NT2/D1 (cell line): ENCODE results near the gene TSC2.

Experiments used
- DNase-seq: peaks from one replicate; pipeline ENCODE4 v3.0.0-alpha.2; 2011; ENCODE audit warnings: low read depth, low spot score
- H3K27me3 ChIP-seq: 2 replicates; pipeline ENCODE4 v1.6.0; 2011; ENCODE audit warnings: mild to moderate bottlenecking; ENCODE audit not compliant: insufficient read length, insufficient read depth
- H3K36me3 ChIP-seq: 2 replicates; pipeline ENCODE4 v1.6.1; 2011; ENCODE audit warnings: mild to moderate bottlenecking, low read length, mixed read lengths; ENCODE audit not compliant: insufficient read depth, insufficient read length
- H3K4me1 ChIP-seq: 2 replicates; pipeline ENCODE4 v1.5.1; 2011; ENCODE audit not compliant: insufficient read depth, insufficient read length
- H3K4me3 ChIP-seq: 2 replicates; pipeline ENCODE4 v1.5.1; 2011; ENCODE audit warnings: low read depth; ENCODE audit not compliant: insufficient read length
- H3K9ac ChIP-seq: 2 replicates; pipeline ENCODE4 v1.6.0; 2011; ENCODE audit warnings: low read depth; ENCODE audit not compliant: insufficient read length
- H3K9me3 ChIP-seq: 2 replicates; pipeline ENCODE4 v1.5.1; 2011; ENCODE audit warnings: mild to moderate bottlenecking, low read length; ENCODE audit not compliant: insufficient read depth
- SUZ12 ChIP-seq: IDR thresholded peaks from 2 replicates; pipeline ENCODE4 v1.6.1; 2011; ENCODE audit not compliant: insufficient read length, insufficient read depth; ENCODE audit errors: extremely low read depth
- YY1 ChIP-seq: IDR thresholded peaks from 2 replicates; pipeline ENCODE4 v1.6.1; 2011; ENCODE audit not compliant: insufficient read length, insufficient read depth
- ZNF274 ChIP-seq: IDR thresholded peaks from 2 replicates; pipeline ENCODE4 v1.6.1; 2011; ENCODE audit warnings: mild to moderate bottlenecking, low read depth, low read length

The TSC2 gene

DNA sequence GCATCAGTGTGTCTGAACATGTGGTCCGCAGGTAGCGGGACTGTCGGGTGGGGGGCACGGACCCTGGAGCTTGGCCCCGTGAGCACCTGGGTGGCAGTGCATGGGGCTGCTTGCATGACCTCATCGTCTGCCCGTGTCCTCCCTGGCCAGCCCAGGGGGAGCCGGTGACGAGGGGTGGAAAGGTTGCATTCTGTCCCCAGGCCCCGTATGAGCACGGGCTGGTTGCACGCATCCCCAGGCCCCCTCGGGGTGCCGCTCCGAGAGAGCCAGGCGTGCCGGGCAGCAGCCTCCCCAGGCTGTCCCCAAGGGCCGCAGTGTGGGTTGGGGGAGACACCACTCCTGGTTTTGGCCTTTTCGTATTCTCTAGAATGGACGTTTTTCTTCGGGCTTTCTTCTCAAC is 29.9 kb downstream of the TSC2 start:
- DNase-seq = no peak

GRCh38 chr16:2078096-2078495 is 30.3 kb downstream of the TSC2 start:
- Histone ChIP-seq H3K9ac (no peak overlapping the region), H3K27me3 (no peaks in the 10 kb centered on the region), H3K9me3 (no peaks in the 10 kb centered on the region), H3K4me3 (no peak overlapping the region), H3K36me3 (peaks cover 92% of the 10 kb centered on the region), H3K4me1 (peaks cover 5% of the 10 kb centered on the region)
- TF ChIP-seq SUZ12 = no peak
- TF ChIP-seq ZNF274 = no peak
- DNase-seq = no peak

More for the DNA sequence above, 29.9 kb downstream of the TSC2 start:
- Histone ChIP-seq H3K27me3 (no peaks in the 10 kb centered on the region), H3K4me1 (peaks cover 5% of the 10 kb centered on the region), H3K36me3 (peaks cover 92% of the 10 kb centered on the region), H3K9ac (no peak overlapping the region), H3K4me3 (no peak overlapping the region), H3K9me3 (no peaks in the 10 kb centered on the region)
- no peak for TF ChIP-seq SUZ12
- TF ChIP-seq ZNF274 = no peak
- no peak for TF ChIP-seq YY1

DNA sequence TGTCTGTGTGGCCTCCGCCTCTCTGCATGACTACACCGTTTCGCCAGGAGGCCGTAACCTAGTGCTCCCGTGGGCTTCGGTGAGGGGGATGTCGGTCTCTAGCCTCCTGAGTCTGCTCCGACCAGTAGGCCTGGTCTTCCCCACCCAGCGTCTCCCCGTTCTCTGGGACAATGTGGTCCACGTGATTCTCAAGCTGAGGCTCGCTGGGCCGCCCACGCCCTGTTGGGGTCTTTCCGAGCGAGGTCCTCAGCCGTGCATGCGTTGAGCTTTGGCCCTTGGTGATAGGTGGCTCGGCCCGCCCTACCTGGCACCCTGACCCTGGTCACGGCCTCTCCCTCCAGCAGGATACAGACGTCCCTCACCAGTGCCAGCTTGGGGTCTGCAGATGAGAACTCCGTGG is 30.9 kb downstream of the TSC2 start:
- no peak for DNase-seq
- peaks cover 92% of the 10 kb centered on the region for H3K36me3 ChIP-seq
- H3K4me1 ChIP-seq = peaks cover 5% of the 10 kb centered on the region
- no peak for TF ChIP-seq SUZ12
- TF ChIP-seq ZNF274 = no peak
- TF ChIP-seq YY1 = no peak
- H3K9ac ChIP-seq = peak overlapping the region; percentile 2
- no peaks in the 10 kb centered on the region for H3K27me3 ChIP-seq
- no peak overlapping the region for H3K4me3 ChIP-seq
- no peaks in the 10 kb centered on the region for H3K9me3 ChIP-seq

- no peak for DNase-seq
- H3K4me1 ChIP-seq = peaks cover 7% of the 10 kb centered on the region
- H3K36me3 ChIP-seq = peaks cover 92% of the 10 kb centered on the region
- TF ChIP-seq SUZ12 = no peak
- TF ChIP-seq YY1 = no peak
- no peak overlapping the region for H3K4me3 ChIP-seq
- H3K27me3 ChIP-seq = no peaks in the 10 kb centered on the region
- no peaks in the 10 kb centered on the region for H3K9me3 ChIP-seq
- H3K9ac ChIP-seq = no peak overlapping the region
Measured at GRCh38 chr16:2079311-2079800, 31.6 kb downstream of the TSC2 start.

DNA sequence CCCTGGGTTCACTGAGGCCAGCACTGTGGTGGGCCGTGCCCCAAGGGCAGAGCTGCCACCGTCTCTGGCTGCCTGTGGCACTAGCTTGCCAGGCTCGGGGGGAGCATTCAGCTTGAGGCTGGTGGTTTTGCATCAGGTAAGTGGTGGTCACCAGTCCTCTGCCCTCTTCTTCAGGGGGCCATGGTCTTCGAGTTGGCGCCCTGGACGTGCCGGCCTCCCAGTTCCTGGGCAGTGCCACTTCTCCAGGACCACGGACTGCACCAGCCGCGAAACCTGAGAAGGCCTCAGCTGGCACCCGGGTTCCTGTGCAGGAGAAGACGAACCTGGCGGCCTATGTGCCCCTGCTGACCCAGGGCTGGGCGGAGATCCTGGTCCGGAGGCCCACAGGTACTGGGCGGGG is 32.2 kb downstream of the TSC2 start:
- Histone ChIP-seq H3K9me3 (no peaks in the 10 kb centered on the region), H3K27me3 (no peaks in the 10 kb centered on the region), H3K4me3 (no peak overlapping the region), H3K36me3 (peaks cover 93% of the 10 kb centered on the region), H3K9ac (no peak overlapping the region), H3K4me1 (peaks cover 11% of the 10 kb centered on the region)
- TF ChIP-seq SUZ12 (no peak), YY1 (no peak), ZNF274 (no peak)
- DNase-seq = no peak

GRCh38 chr16:2081201-2082084 is 33.7 kb downstream of the TSC2 start:
- TF ChIP-seq SUZ12 (no peak), ZNF274 (no peak), YY1 (no peak)
- Histone ChIP-seq H3K9ac (no peak overlapping the region), H3K36me3 (peaks cover 97% of the 10 kb centered on the region), H3K4me1 (peaks cover 19% of the 10 kb centered on the region), H3K4me3 (no peak overlapping the region), H3K27me3 (no peaks in the 10 kb centered on the region), H3K9me3 (no peaks in the 10 kb centered on the region)
- no peak for DNase-seq

DNA sequence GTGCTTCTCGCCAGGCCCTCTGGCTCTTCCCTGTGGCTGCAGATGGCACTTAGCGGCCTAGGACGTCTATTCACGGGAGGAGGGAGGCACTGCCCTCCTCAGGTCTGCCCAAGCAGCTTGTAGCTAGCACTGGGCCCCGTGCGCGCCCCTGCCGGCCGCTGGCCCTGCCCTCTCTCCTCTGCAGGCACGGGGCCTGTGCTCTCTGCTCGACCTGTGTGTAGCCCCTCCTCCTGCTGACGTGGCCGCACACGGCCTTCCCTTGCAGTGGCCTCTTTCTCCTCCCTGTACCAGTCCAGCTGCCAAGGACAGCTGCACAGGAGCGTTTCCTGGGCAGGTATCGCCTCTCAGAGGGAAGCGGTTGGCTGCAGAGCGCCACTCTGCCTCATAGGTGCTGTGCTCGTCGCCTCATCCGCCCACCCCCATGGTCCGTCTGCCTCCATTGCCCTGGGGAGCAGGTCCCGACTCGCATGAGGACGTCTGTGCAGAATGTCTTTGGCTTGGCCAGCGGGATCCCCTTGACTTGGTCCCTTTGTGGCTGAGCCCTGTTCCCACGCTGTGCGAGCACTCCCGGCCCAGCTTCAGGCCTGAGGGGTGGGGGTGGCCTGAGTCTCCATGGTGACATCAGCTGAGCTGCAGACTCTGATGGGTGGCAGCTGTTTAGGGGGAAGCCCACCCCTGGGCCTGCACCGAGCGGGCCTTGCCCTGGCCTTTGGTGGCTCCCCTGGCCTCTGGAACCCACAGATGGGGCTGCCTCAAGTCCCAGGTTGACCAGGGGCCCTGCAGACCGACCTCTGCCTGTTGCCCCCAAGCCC is 34.6 kb downstream of the TSC2 start:
- no peak overlapping the region for H3K4me3 ChIP-seq
- peaks cover 96% of the 10 kb centered on the region for H3K36me3 ChIP-seq
- H3K9me3 ChIP-seq = no peaks in the 10 kb centered on the region
- no peak for TF ChIP-seq YY1
- TF ChIP-seq SUZ12 = no peak
- no peak for TF ChIP-seq ZNF274
- H3K27me3 ChIP-seq = no peaks in the 10 kb centered on the region
- no peak for DNase-seq
- peaks cover 19% of the 10 kb centered on the region for H3K4me1 ChIP-seq
- H3K9ac ChIP-seq = peak overlapping the region; percentile 21
